Activated T-helper 17 cell treated with anti-CD3 and anti-CD28 coated beads, Interleukin-2, amount 50 U/mL, for 72 hours (primary cell): ENCODE measurements around the gene KCNAB3. TPM values are rescaled to one million over a fixed set of nuclear protein-coding genes. Genes with fewer than 3 reads are reported as not detected.
"Not testable (repeated sequence)": the region's sequence is repeated elsewhere in the genome, so short reads cannot be mapped to it uniquely, and the experiment has no call there.

Experiments
- ATAC-seq: fragments of 150-1000 bp; cut with Tn5 transposase; replicated peaks from 2 replicates; pipeline ENCODE4 v1.10.0; 2021; ENCODE audit warnings: mild to moderate bottlenecking, moderate library complexity
- H3K27ac Mint-ChIP-seq: one replicate; pipeline ENCODE4 v1.8.0; 2022; ENCODE audit warnings: mixed read lengths
- H3K27me3 Mint-ChIP-seq: one replicate; pipeline ENCODE4 v1.8.0; 2022; ENCODE audit warnings: mixed read lengths
- H3K36me3 Mint-ChIP-seq: one replicate; pipeline ENCODE4 v1.8.0; 2022; ENCODE audit warnings: low read depth, mild to moderate bottlenecking, mixed read lengths
- H3K4me1 Mint-ChIP-seq: one replicate; pipeline ENCODE4 v1.8.0; 2022; ENCODE audit warnings: mixed read lengths
- H3K4me3 Mint-ChIP-seq: one replicate; pipeline ENCODE4 v1.8.0; 2022; ENCODE audit warnings: mild to moderate bottlenecking, mixed read lengths
- H3K9me3 Mint-ChIP-seq: one replicate; pipeline ENCODE4 v1.8.0; 2022; ENCODE audit warnings: mixed read lengths
- total RNA-seq, 2 donors: library from RNA; stranded (reverse); gene quantifications; one replicate each; pipeline ENCODE4 v1.2.3, GENCODE V29; 2022

KCNAB3 gene
- total RNA-seq: 10 to 100 TPM in 1 of 2 donors, 1 to 10 TPM in 1; 8.6 to 11.9 TPM

GRCh38 chr17:7929158-7930023, at the start of gene KCNAB3:
Gene KCNAB3 (minus strand): TSS chr17:7929856. CDS start chr17:7929435, 421 bp downstream.
- H3K4me1 Mint-ChIP-seq: peaks cover 17% of the 10 kb centered on the region
- H3K36me3 Mint-ChIP-seq: peaks cover 42% of the 10 kb centered on the region
- no peaks in the 10 kb centered on the region for H3K27me3 Mint-ChIP-seq
- H3K9me3 Mint-ChIP-seq: no peaks in the 10 kb centered on the region
- peak within 1 kb of the TSS; percentile 95 for H3K4me3 Mint-ChIP-seq
- peak within 1 kb of the TSS; percentile 97 for H3K27ac Mint-ChIP-seq
- peak; percentile 20 for ATAC-seq

- peak; percentile 78 for ATAC-seq
- H3K36me3 Mint-ChIP-seq: no peaks in the 10 kb centered on the region
Observed at GRCh38 chr17:7977805-7978204, 48.1 kb upstream of the KCNAB3 start.

GRCh38 chr17:7977039-7977438, 47.4 kb upstream of the KCNAB3 start:
- no peak overlapping the region for H3K27ac Mint-ChIP-seq
- no peak overlapping the region for H3K4me3 Mint-ChIP-seq
- peaks cover 13% of the 10 kb centered on the region for H3K27me3 Mint-ChIP-seq
- H3K36me3 Mint-ChIP-seq: no peaks in the 10 kb centered on the region
- peaks cover 6% of the 10 kb centered on the region for H3K4me1 Mint-ChIP-seq
- peaks cover 9% of the 10 kb centered on the region for H3K9me3 Mint-ChIP-seq
- ATAC-seq: no peak

More at GRCh38 chr17:7977805-7978204, 48.1 kb upstream of the KCNAB3 start:
- H3K4me3 Mint-ChIP-seq: peak overlapping the region; percentile 1
- H3K27ac Mint-ChIP-seq: no peak overlapping the region
- H3K4me1 Mint-ChIP-seq: peaks cover 6% of the 10 kb centered on the region
- H3K27me3 Mint-ChIP-seq: peaks cover 17% of the 10 kb centered on the region
- H3K9me3 Mint-ChIP-seq: peaks cover 9% of the 10 kb centered on the region

GRCh38 chr17:7974638-7975131, 45.0 kb upstream of the KCNAB3 start:
- H3K36me3 Mint-ChIP-seq: no peaks in the 10 kb centered on the region
- H3K27me3 Mint-ChIP-seq: peaks cover 13% of the 10 kb centered on the region
- H3K27ac Mint-ChIP-seq: no peak overlapping the region
- peaks cover 9% of the 10 kb centered on the region for H3K9me3 Mint-ChIP-seq
- ATAC-seq: no peak
- no peak overlapping the region for H3K4me3 Mint-ChIP-seq
- peaks cover 6% of the 10 kb centered on the region for H3K4me1 Mint-ChIP-seq

GRCh38 chr17:7972131-7972785, 42.6 kb upstream of the KCNAB3 start:
- Mint-ChIP-seq H3K27me3 (peaks cover 9% of the 10 kb centered on the region), H3K36me3 (no peaks in the 10 kb centered on the region), H3K4me3 (no peak overlapping the region), H3K27ac (no peak overlapping the region), H3K4me1 (no peaks in the 10 kb centered on the region), H3K9me3 (peaks cover 9% of the 10 kb centered on the region)
- no peak for ATAC-seq

GRCh38 chr17:7971651-7972050, 42.0 kb upstream of the KCNAB3 start:
- no peak for ATAC-seq
- Mint-ChIP-seq H3K4me1 (no peaks in the 10 kb centered on the region), H3K27me3 (peaks cover 3% of the 10 kb centered on the region), H3K36me3 (no peaks in the 10 kb centered on the region), H3K4me3 (no peak overlapping the region), H3K9me3 (peaks cover 6% of the 10 kb centered on the region), H3K27ac (no peak overlapping the region)

- Mint-ChIP-seq H3K9me3 (peaks cover 2% of the 10 kb centered on the region), H3K27me3 (no peaks in the 10 kb centered on the region), H3K4me1 (no peaks in the 10 kb centered on the region), H3K27ac (no peak overlapping the region), H3K36me3 (no peaks in the 10 kb centered on the region), H3K4me3 (no peak overlapping the region)
- ATAC-seq: no peak
Observed at GRCh38 chr17:7969433-7969832, 39.8 kb upstream of the KCNAB3 start.

- no peaks in the 10 kb centered on the region for H3K36me3 Mint-ChIP-seq
- no peaks in the 10 kb centered on the region for H3K27me3 Mint-ChIP-seq
- no peak for ATAC-seq
- H3K27ac Mint-ChIP-seq: no peak overlapping the region
- H3K9me3 Mint-ChIP-seq: no peaks in the 10 kb centered on the region
- no peaks in the 10 kb centered on the region for H3K4me1 Mint-ChIP-seq
- no peak overlapping the region for H3K4me3 Mint-ChIP-seq
Observed at GRCh38 chr17:7967751-7968150, 38.1 kb upstream of the KCNAB3 start.

GRCh38 chr17:7961421-7961820, 31.8 kb upstream of the KCNAB3 start:
- H3K4me3 Mint-ChIP-seq: no peak overlapping the region
- H3K9me3 Mint-ChIP-seq: no peaks in the 10 kb centered on the region
- no peaks in the 10 kb centered on the region for H3K36me3 Mint-ChIP-seq
- H3K27ac Mint-ChIP-seq: no peak overlapping the region
- no peaks in the 10 kb centered on the region for H3K4me1 Mint-ChIP-seq
- ATAC-seq: no peak
- H3K27me3 Mint-ChIP-seq: peaks cover 14% of the 10 kb centered on the region

- H3K27ac Mint-ChIP-seq: no peak overlapping the region
- no peaks in the 10 kb centered on the region for H3K36me3 Mint-ChIP-seq
- H3K4me1 Mint-ChIP-seq: no peaks in the 10 kb centered on the region
- H3K27me3 Mint-ChIP-seq: peaks cover 14% of the 10 kb centered on the region
- no peaks in the 10 kb centered on the region for H3K9me3 Mint-ChIP-seq
- no peak for ATAC-seq
- H3K4me3 Mint-ChIP-seq: no peak overlapping the region
Observed at GRCh38 chr17:7959503-7960253, 30.0 kb upstream of the KCNAB3 start.

- Mint-ChIP-seq H3K36me3 (peaks cover 3% of the 10 kb centered on the region), H3K4me1 (peaks cover 8% of the 10 kb centered on the region), H3K27ac (peak overlapping the region; percentile 36), H3K4me3 (peak overlapping the region; percentile 55), H3K27me3 (peaks cover 9% of the 10 kb centered on the region), H3K9me3 (no peaks in the 10 kb centered on the region)
- no peak for ATAC-seq
Observed at GRCh38 chr17:7956228-7956965, 26.7 kb upstream of the KCNAB3 start.

- H3K27me3 Mint-ChIP-seq: peaks cover 7% of the 10 kb centered on the region
- H3K4me3 Mint-ChIP-seq: peak overlapping the region; percentile 55
- ATAC-seq: peak; percentile 54
- no peaks in the 10 kb centered on the region for H3K9me3 Mint-ChIP-seq
- H3K27ac Mint-ChIP-seq: peak overlapping the region; percentile 31
- peaks cover 6% of the 10 kb centered on the region for H3K36me3 Mint-ChIP-seq
- peaks cover 11% of the 10 kb centered on the region for H3K4me1 Mint-ChIP-seq
Observed at GRCh38 chr17:7955414-7956227, 26.0 kb upstream of the KCNAB3 start.

- Mint-ChIP-seq H3K4me1 (peaks cover 11% of the 10 kb centered on the region), H3K36me3 (peaks cover 28% of the 10 kb centered on the region), H3K4me3 (peak overlapping the region; percentile 43)
- H3K9me3 Mint-ChIP-seq, ATAC-seq, H3K27me3 Mint-ChIP-seq, H3K27ac Mint-ChIP-seq: not testable (repeated sequence)
Observed at GRCh38 chr17:7953266-7953665, 23.6 kb upstream of the KCNAB3 start.
